ENCODE data around the gene CHTF18.

Gene CHTF18

GRCh38 chr16:789191-789850, 901 bp downstream of the CHTF18 start:
- peak overlapping the region; percentile 98 for H3K9ac ChIP-seq (ENCODE audit: low read length)
- no peaks in the 10 kb centered on the region for H3K27me3 ChIP-seq (ENCODE audit: low read length)
- no peaks in the 10 kb centered on the region for H4K20me1 ChIP-seq (ENCODE audit: low read depth, low read length)
- peak overlapping the region; percentile 66 for H3K4me2 ChIP-seq (ENCODE audit: low read depth, low read length, poor library complexity, severe bottlenecking)
- peak overlapping the region; percentile 89 for H3K4me3 ChIP-seq (ENCODE audit: insufficient read depth, low read length, poor library complexity, severe bottlenecking)
- no peak overlapping the region for H2AFZ ChIP-seq (ENCODE audit: low read depth, low read length, severe bottlenecking)
- H3F3A ChIP-seq (ENCODE audit: insufficient read depth), result no peaks in the 10 kb centered on the region
- no peak overlapping the region for H3K27ac ChIP-seq (ENCODE audit: low read depth, low read length)
- TF ChIP-seq EZH2phosphoT487 (conservative IDR thresholded peaks at IDR 0.05; ENCODE audit: low read length) (no peak), CTCF (IDR thresholded peaks at IDR 0.05; ENCODE audit: insufficient read depth, low read length, poor library complexity, severe bottlenecking) (no peak)
- H3K36me3 ChIP-seq (ENCODE audit: low read length), result no peaks in the 10 kb centered on the region
- no peaks in the 10 kb centered on the region for H3K9me2 ChIP-seq (replicated peaks; ENCODE audit: insufficient read depth, low read length)
- no peaks in the 10 kb centered on the region for H3K9me3 ChIP-seq (ENCODE audit: insufficient read depth, low read length)
- peaks cover 23% of the 10 kb centered on the region for H3K79me2 ChIP-seq (ENCODE audit: insufficient read depth, low read length)

- H3K27me3 ChIP-seq (ENCODE audit: low read length), result no peaks in the 10 kb centered on the region
- no peak overlapping the region for H3K4me2 ChIP-seq (ENCODE audit: low read depth, low read length, poor library complexity, severe bottlenecking)
- H3K27ac ChIP-seq (ENCODE audit: low read depth, low read length), result no peak overlapping the region
- H3K9ac ChIP-seq (ENCODE audit: low read length), result no peak overlapping the region
- peaks cover 23% of the 10 kb centered on the region for H3K79me2 ChIP-seq (ENCODE audit: insufficient read depth, low read length)
- H3K36me3 ChIP-seq (ENCODE audit: low read length), result no peaks in the 10 kb centered on the region
- H3F3A ChIP-seq (ENCODE audit: insufficient read depth), result no peaks in the 10 kb centered on the region
- H3K9me3 ChIP-seq (ENCODE audit: insufficient read depth, low read length), result no peaks in the 10 kb centered on the region
- H3K4me3 ChIP-seq (ENCODE audit: insufficient read depth, low read length, poor library complexity, severe bottlenecking), result no peak overlapping the region
- TF ChIP-seq EZH2phosphoT487 (conservative IDR thresholded peaks at IDR 0.05; ENCODE audit: low read length) (no peak), CTCF (IDR thresholded peaks at IDR 0.05; ENCODE audit: insufficient read depth, low read length, poor library complexity, severe bottlenecking) (no peak)
- no peak overlapping the region for H2AFZ ChIP-seq (ENCODE audit: low read depth, low read length, severe bottlenecking)
- H4K20me1 ChIP-seq (ENCODE audit: low read depth, low read length), result no peaks in the 10 kb centered on the region
- no peaks in the 10 kb centered on the region for H3K9me2 ChIP-seq (replicated peaks; ENCODE audit: insufficient read depth, low read length)
Observed at GRCh38 chr16:790086-790485, 1.7 kb downstream of the CHTF18 start.

- H3K27ac ChIP-seq (ENCODE audit: low read depth, low read length), result no peak overlapping the region
- no peaks in the 10 kb centered on the region for H3K9me3 ChIP-seq (ENCODE audit: insufficient read depth, low read length)
- no peaks in the 10 kb centered on the region for H3F3A ChIP-seq (ENCODE audit: insufficient read depth)
- H3K27me3 ChIP-seq (ENCODE audit: low read length), result no peaks in the 10 kb centered on the region
- no peaks in the 10 kb centered on the region for H3K36me3 ChIP-seq (ENCODE audit: low read length)
- no peak overlapping the region for H3K9ac ChIP-seq (ENCODE audit: low read length)
- H2AFZ ChIP-seq (ENCODE audit: low read depth, low read length, severe bottlenecking), result no peak overlapping the region
- peaks cover 23% of the 10 kb centered on the region for H3K79me2 ChIP-seq (ENCODE audit: insufficient read depth, low read length)
- H3K4me2 ChIP-seq (ENCODE audit: low read depth, low read length, poor library complexity, severe bottlenecking), result no peak overlapping the region
- H3K9me2 ChIP-seq (replicated peaks; ENCODE audit: insufficient read depth, low read length), result no peaks in the 10 kb centered on the region
- TF ChIP-seq CTCF (IDR thresholded peaks at IDR 0.05; ENCODE audit: insufficient read depth, low read length, poor library complexity, severe bottlenecking) (no peak), EZH2phosphoT487 (conservative IDR thresholded peaks at IDR 0.05; ENCODE audit: low read length) (no peak)
- H4K20me1 ChIP-seq (ENCODE audit: low read depth, low read length), result no peaks in the 10 kb centered on the region
- H3K4me3 ChIP-seq (ENCODE audit: insufficient read depth, low read length, poor library complexity, severe bottlenecking), result no peak overlapping the region
Observed at GRCh38 chr16:791131-791530, 2.7 kb downstream of the CHTF18 start.
